ENCODE results near the gene DNAJA3. TPM values are rescaled to one million over a fixed set of nuclear protein-coding genes. Genes with fewer than 3 reads are reported as not detected.

Gene DNAJA3
- total and polyA plus RNA-seq, 9 of the 15 experiments (the other 6 are each of a cell fraction or from before 2014, with no cell fraction given) = 8.1 to 105 (median 79.0) TPM

- TF ChIP-seq, protein P1, sequence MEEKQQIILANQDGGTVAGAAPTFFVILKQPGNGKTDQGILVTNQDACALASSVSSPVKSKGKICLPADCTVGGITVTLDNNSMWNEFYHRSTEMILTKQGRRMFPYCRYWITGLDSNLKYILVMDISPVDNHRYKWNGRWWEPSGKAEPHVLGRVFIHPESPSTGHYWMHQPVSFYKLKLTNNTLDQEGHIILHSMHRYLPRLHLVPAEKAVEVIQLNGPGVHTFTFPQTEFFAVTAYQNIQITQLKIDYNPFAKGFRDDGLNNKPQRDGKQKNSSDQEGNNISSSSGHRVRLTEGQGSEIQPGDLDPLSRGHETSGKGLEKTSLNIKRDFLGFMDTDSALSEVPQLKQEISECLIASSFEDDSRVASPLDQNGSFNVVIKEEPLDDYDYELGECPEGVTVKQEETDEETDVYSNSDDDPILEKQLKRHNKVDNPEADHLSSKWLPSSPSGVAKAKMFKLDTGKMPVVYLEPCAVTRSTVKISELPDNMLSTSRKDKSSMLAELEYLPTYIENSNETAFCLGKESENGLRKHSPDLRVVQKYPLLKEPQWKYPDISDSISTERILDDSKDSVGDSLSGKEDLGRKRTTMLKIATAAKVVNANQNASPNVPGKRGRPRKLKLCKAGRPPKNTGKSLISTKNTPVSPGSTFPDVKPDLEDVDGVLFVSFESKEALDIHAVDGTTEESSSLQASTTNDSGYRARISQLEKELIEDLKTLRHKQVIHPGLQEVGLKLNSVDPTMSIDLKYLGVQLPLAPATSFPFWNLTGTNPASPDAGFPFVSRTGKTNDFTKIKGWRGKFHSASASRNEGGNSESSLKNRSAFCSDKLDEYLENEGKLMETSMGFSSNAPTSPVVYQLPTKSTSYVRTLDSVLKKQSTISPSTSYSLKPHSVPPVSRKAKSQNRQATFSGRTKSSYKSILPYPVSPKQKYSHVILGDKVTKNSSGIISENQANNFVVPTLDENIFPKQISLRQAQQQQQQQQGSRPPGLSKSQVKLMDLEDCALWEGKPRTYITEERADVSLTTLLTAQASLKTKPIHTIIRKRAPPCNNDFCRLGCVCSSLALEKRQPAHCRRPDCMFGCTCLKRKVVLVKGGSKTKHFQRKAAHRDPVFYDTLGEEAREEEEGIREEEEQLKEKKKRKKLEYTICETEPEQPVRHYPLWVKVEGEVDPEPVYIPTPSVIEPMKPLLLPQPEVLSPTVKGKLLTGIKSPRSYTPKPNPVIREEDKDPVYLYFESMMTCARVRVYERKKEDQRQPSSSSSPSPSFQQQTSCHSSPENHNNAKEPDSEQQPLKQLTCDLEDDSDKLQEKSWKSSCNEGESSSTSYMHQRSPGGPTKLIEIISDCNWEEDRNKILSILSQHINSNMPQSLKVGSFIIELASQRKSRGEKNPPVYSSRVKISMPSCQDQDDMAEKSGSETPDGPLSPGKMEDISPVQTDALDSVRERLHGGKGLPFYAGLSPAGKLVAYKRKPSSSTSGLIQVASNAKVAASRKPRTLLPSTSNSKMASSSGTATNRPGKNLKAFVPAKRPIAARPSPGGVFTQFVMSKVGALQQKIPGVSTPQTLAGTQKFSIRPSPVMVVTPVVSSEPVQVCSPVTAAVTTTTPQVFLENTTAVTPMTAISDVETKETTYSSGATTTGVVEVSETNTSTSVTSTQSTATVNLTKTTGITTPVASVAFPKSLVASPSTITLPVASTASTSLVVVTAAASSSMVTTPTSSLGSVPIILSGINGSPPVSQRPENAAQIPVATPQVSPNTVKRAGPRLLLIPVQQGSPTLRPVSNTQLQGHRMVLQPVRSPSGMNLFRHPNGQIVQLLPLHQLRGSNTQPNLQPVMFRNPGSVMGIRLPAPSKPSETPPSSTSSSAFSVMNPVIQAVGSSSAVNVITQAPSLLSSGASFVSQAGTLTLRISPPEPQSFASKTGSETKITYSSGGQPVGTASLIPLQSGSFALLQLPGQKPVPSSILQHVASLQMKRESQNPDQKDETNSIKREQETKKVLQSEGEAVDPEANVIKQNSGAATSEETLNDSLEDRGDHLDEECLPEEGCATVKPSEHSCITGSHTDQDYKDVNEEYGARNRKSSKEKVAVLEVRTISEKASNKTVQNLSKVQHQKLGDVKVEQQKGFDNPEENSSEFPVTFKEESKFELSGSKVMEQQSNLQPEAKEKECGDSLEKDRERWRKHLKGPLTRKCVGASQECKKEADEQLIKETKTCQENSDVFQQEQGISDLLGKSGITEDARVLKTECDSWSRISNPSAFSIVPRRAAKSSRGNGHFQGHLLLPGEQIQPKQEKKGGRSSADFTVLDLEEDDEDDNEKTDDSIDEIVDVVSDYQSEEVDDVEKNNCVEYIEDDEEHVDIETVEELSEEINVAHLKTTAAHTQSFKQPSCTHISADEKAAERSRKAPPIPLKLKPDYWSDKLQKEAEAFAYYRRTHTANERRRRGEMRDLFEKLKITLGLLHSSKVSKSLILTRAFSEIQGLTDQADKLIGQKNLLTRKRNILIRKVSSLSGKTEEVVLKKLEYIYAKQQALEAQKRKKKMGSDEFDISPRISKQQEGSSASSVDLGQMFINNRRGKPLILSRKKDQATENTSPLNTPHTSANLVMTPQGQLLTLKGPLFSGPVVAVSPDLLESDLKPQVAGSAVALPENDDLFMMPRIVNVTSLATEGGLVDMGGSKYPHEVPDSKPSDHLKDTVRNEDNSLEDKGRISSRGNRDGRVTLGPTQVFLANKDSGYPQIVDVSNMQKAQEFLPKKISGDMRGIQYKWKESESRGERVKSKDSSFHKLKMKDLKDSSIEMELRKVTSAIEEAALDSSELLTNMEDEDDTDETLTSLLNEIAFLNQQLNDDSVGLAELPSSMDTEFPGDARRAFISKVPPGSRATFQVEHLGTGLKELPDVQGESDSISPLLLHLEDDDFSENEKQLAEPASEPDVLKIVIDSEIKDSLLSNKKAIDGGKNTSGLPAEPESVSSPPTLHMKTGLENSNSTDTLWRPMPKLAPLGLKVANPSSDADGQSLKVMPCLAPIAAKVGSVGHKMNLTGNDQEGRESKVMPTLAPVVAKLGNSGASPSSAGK (IDR thresholded peaks at IDR 0.05) = peak; percentile 38; the same call in 1 of the 2 replicates
- TF ChIP-seq UBTF (IDR thresholded peaks at IDR 0.05; ENCODE audit: borderline replicate concordance in 1 of 2, low read depth in 2 of 2, low read length in 2 of 2) (no peak), RBM39 (optimal IDR thresholded peaks at IDR 0.05; ENCODE audit: low read depth, low read length) (no peak), DDX20 (tag; IDR thresholded peaks at IDR 0.05; ENCODE audit: low read depth) (no peak), L3MBTL2 (IDR thresholded peaks at IDR 0.05) (no peak), THRAP3 (IDR thresholded peaks at IDR 0.05; ENCODE audit: borderline replicate concordance) (no peak), HMGXB4 (CRISPR knock-in tag; IDR thresholded peaks at IDR 0.05) (no peak)
- TF ChIP-seq, protein P2, sequence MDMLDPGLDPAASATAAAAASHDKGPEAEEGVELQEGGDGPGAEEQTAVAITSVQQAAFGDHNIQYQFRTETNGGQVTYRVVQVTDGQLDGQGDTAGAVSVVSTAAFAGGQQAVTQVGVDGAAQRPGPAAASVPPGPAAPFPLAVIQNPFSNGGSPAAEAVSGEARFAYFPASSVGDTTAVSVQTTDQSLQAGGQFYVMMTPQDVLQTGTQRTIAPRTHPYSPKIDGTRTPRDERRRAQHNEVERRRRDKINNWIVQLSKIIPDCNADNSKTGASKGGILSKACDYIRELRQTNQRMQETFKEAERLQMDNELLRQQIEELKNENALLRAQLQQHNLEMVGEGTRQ (CRISPR knock-in tag; IDR thresholded peaks at IDR 0.05) = peak; percentile 11; the same call in 1 of the 2 replicates
Measured at GRCh38 chr16:4419402-4419959, 6.2 kb upstream of the DNAJA3 start (continued).
